Brain microvascular endothelial cell (primary cell): Measurements from ENCODE around the gene MAD1L1.
A peak's percentile ranks its signal among the peaks of the same experiment; 100 is the strongest.
"Not testable (repeated sequence)": the region's sequence is repeated elsewhere in the genome, so short reads cannot be mapped to it uniquely, and the experiment has no call there.

Source experiments
- DNase-seq: peaks from one replicate; pipeline ENCODE4 v3.0.0-alpha.2; 2020
- H3K27ac ChIP-seq: fragments of 250-450 bp; sonication (Bioruptor Pico); 2 replicates; pipeline ENCODE4 v1.5.1; 2020; ENCODE audit warnings: mild to moderate bottlenecking, moderate library complexity
- H3K27me3 ChIP-seq: fragments of 250-450 bp; sonication (Bioruptor Pico); replicated peaks from 2 replicates; pipeline ENCODE4 v1.5.1; 2020; ENCODE audit warnings: mild to moderate bottlenecking
- H3K36me3 ChIP-seq: fragments of 250-450 bp; sonication (Bioruptor Pico); replicated peaks from 2 replicates; pipeline ENCODE4 v1.5.1; 2020; ENCODE audit warnings: mild to moderate bottlenecking
- H3K4me3 ChIP-seq: 2 replicates; pipeline ENCODE4 v1.5.1; 2011; ENCODE audit warnings: low read depth, mild to moderate bottlenecking, control low read depth, low read length, moderate library complexity
- CTCF ChIP-seq: IDR thresholded peaks from 2 replicates; pipeline ENCODE4 v1.5.1; 2011; ENCODE audit warnings: low read depth, mild to moderate bottlenecking, moderate library complexity, low read length, control low read depth, inconsistent platforms; ENCODE audit errors: missing control alignments
- in situ Hi-C: cut with HindIII; loops from 2 replicates; pipeline ENCODE4 v1.10.0; 2017; ENCODE audit warnings: low sequenced_read_pairs, low pct_ligation_motif_present

Gene MAD1L1

GRCh38 chr7:2065528-2065927 is 167.2 kb downstream of the MAD1L1 start:
- H3K36me3 ChIP-seq: peaks cover 3% of the 10 kb centered on the region
- no peaks in the 10 kb centered on the region for H3K27me3 ChIP-seq
- H3K4me3 ChIP-seq: no peak overlapping the region
- H3K27ac ChIP-seq: no peak overlapping the region
- TF ChIP-seq CTCF: no peak
- in situ Hi-C loops: no loop called here
- no peak for DNase-seq

GRCh38 chr7:2063563-2064260 is 169.0 kb downstream of the MAD1L1 start:
- no peak overlapping the region for H3K27ac ChIP-seq
- peaks cover 3% of the 10 kb centered on the region for H3K36me3 ChIP-seq
- H3K27me3 ChIP-seq: no peaks in the 10 kb centered on the region
- no peak for DNase-seq
- H3K4me3 ChIP-seq: no peak overlapping the region
- TF ChIP-seq CTCF: peak; percentile 76
- in situ Hi-C loops: no loop called here

DNA sequence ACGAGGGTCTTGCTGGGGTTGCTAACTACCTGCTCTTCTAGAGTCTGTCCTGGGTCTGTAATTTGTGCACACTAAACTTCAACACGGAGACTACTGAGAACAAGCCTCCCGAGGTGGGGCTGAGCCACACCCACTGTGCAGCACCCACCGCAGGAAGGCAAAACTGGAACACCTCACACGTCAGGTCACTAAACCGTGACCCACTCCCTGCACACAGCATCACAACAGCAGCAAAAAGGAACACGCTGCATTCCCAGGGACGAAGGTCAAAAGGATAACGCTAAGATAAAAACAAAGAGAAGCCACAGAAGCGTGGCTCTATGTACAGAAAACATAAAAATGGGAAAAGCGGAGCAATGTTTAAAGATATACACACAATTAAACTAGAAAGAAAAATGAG is 170.1 kb downstream of the MAD1L1 start:
- Histone ChIP-seq H3K36me3 (peaks cover 3% of the 10 kb centered on the region), H3K27me3 (no peaks in the 10 kb centered on the region), H3K4me3 (no peak overlapping the region), H3K27ac (no peak overlapping the region)
- no peak for DNase-seq
- in situ Hi-C loops: no loop called here
- no peak for TF ChIP-seq CTCF

DNA sequence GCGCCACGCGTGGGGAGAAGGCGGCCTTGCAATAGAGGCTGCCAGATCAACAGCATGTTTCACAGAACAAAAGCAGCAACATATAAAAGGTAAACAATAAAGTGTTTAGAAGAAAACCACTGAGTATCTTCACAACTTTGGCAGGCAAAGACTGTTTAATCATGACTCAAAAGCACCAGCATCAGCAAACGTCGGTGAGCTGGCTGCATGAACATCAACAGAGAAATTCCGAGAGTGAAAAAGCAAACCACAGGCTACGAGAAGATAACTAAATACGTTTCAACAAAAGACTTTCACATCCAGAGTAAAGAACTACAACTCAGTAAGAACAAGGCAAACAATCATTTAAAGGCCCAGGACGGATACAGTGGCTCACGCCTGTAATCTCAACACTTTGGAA is 172.0 kb downstream of the MAD1L1 start:
- in situ Hi-C loops: no loop called here
- no peaks in the 10 kb centered on the region for H3K27me3 ChIP-seq
- DNase-seq: no peak

DNA sequence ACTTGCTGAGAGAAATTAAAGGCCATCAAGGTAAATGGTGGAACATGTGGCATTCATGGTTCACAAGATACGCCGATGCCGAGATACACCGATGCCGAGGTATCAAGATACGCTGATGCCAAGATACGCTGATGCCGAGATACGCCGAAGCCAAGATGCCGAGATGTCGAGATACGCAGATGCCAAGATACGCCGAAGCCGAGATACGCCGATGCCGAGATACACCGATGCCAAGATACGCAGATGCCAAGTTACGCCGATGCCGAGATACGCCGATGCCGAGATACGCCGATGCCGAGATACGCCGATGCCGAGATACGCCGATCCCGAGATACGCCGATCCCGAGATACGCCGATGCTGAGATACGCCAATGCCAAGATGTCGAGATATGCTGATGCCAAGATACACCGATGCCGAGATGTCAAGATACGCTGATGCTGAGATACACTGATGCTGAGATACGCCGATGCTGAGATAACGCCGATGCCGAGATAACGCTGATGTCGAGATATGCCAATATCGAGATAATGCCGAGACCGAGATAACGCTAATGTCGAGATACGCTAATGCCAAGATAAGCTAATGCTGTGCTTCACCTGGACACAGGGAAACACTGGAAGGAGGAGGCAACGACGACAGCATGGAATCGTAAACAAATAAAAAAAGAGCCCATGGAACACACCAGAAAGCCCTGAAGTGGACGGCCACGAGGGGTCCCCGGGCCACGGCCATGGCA is 172.6 kb downstream of the MAD1L1 start:
- in situ Hi-C loops: no loop called here
- no peak overlapping the region for H3K4me3 ChIP-seq

More for the DNA sequence above, 172.0 kb downstream of the MAD1L1 start:
- Histone ChIP-seq H3K36me3 (no peaks in the 10 kb centered on the region), H3K4me3 (no peak overlapping the region), H3K27ac (no peak overlapping the region)
- no peak for TF ChIP-seq CTCF

DNA sequence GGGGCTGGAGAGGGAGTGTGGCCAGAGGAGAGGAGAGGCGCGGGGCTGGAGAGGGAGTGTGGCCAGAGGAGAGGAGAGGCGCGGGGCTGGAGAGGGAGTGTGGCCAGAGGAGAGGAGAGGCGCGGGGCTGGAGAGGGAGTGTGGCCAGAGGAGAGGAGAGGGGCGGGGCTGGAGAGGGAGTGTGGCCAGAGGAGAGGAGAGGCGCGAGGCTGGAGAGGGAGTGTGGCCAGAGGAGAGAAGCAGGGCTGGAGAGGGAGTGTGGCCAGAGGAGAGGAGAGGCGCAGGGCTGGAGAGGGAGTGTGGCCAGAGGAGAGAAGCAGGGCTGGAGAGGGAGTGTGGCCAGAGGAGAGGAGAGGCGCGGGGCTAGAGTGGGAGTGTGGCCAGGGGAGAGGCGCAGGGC is 174.5 kb downstream of the MAD1L1 start:
- in situ Hi-C loops, DNase-seq, H3K27ac ChIP-seq, H3K4me3 ChIP-seq, H3K27me3 ChIP-seq, H3K36me3 ChIP-seq: not testable (repeated sequence)

More for the DNA sequence above, 172.6 kb downstream of the MAD1L1 start:
- Histone ChIP-seq H3K27me3 (no peaks in the 10 kb centered on the region), H3K27ac (no peak overlapping the region), H3K36me3 (no peaks in the 10 kb centered on the region)
- no peak for DNase-seq
- no peak for TF ChIP-seq CTCF
